Measurements from ENCODE around the gene DCXR. TPM values are rescaled to one million over a fixed set of nuclear protein-coding genes. Genes with fewer than 3 reads are reported as not detected.
A peak's percentile ranks its signal among the peaks of the same experiment; 100 is the strongest.

DCXR gene
- total and polyA plus RNA-seq, 2 of the 13 experiments (the other 11 are each of a cell fraction or from before 2014, with no cell fraction given), result 287 to 311 TPM

GRCh38 chr17:82025401-82026107 is 11.9 kb downstream of the DCXR start:
- no TSS peak for BruUV-seq (replicated peaks)
- DNase-seq (ENCODE audit: low spot score) (no peak), FAIRE-seq (no peak), ATAC-seq (no peak)
- Histone ChIP-seq H2AFZ (ENCODE audit: low read length) (no peak overlapping the region), H3K9ac (ENCODE audit: insufficient read depth, low read depth, low read length) (no peak overlapping the region), H3K27me3 (ENCODE audit: control insufficient read depth in 1 of 2, insufficient read depth in 2 of 2, low read length in 2 of 2) (no peaks in the 10 kb centered on the region; a peak in 1 of 5 replicates), H3K9me3 (ENCODE audit: low read length) (no peaks in the 10 kb centered on the region), H4K20me1 (ENCODE audit: insufficient read depth, low read length) (no peaks in the 10 kb centered on the region; the same call in 1 of the 2 replicates), H3K4me1 (ENCODE audit: insufficient read depth, low read length) (peaks cover 43% of the 10 kb centered on the region), H3K4me3 (replicated peaks in 1 of 3; ENCODE audit: insufficient read depth in 1 of 3, low read depth in 2 of 3, low read length in 3 of 3) (no peak overlapping the region), H3K27ac (ENCODE audit: extremely low read length, insufficient read depth, low read length) (no peak overlapping the region), H3K79me2 (ENCODE audit: insufficient read depth, low read length) (peaks cover 34% of the 10 kb centered on the region), H3K36me3 (replicated peaks in 1 of 2; ENCODE audit: control insufficient read depth in 1 of 2, insufficient read depth in 2 of 2, low read length in 2 of 2) (peaks cover 9% of the 10 kb centered on the region in 2 experiments; a peak in 4 of 5 replicates), H3K4me2 (ENCODE audit: low read depth, low read length) (no peak overlapping the region)
- intact Hi-C loops (cut with micrococcal nuclease; ENCODE audit: unreplicated experiment), result no loop called here
- in situ Hi-C loops (cut with HindIII; ENCODE audit: extremely low pct_ligation_motif_present, low pct_unique_long_range_greater_than_20kb), result no loop called here
- ChIA-PET POLR2A (interaction anchor here (0.9 kb wide), 1 partner anchor 81 kb away, joined by 3 read pairs; no protein-coding TSS in a partner anchor), CTCF (ENCODE audit: low intra/inter-chr PET ratio, low total read pairs) (no interaction called here)
- 97% methylated on average over 24 of the region's 25 CpGs for WGBS (ENCODE audit: low lambda C conversion rate)
- no peak for TF ChIP-seq TP53 (CRISPR knock-in tag; conservative IDR thresholded peaks at IDR 0.05)
- no peak for TF ChIP-seq STAT6 (CRISPR knock-in tag; IDR thresholded peaks at IDR 0.05; ENCODE audit: borderline replicate concordance)
- peak; percentile 9 for TF ChIP-seq AGO2 (optimal IDR thresholded peaks at IDR 0.05; ENCODE audit: low read depth, low read length)
- peak; percentile 35; the same call in 1 of the 2 replicates for TF ChIP-seq RBFOX2 (IDR thresholded peaks at IDR 0.05; ENCODE audit: low read depth, low read length)
- TF ChIP-seq HINFP (CRISPR knock-in tag; IDR thresholded peaks at IDR 0.05; ENCODE audit: low read depth), result no peak
- TF ChIP-seq HDAC6 (IDR thresholded peaks at IDR 0.05; ENCODE audit: low read depth, low read length), result no peak
- no peak for TF ChIP-seq ZNF335 (CRISPR knock-in tag; IDR thresholded peaks at IDR 0.05)
- no peak for TF ChIP-seq ZNF318 (CRISPR knock-in tag; IDR thresholded peaks at IDR 0.05)
